Fibroblast of mammary gland (primary cell): Measurements from ENCODE around the gene ATP13A2.

Source experiments
- DNase-seq: peaks from one replicate; pipeline ENCODE4 v3.0.0-alpha.2; 2010; ENCODE audit warnings: low read depth
- H3K4me3 ChIP-seq: 2 replicates; pipeline ENCODE4 v1.5.1; 2011; ENCODE audit warnings: low read depth, mild to moderate bottlenecking, low read length, moderate library complexity; ENCODE audit not compliant: control insufficient read depth
- CTCF ChIP-seq: conservative IDR thresholded peaks from 2 replicates; pipeline ENCODE4 v1.5.1; 2011; ENCODE audit warnings: low read depth, low read length, inconsistent platforms; ENCODE audit not compliant: control insufficient read depth, insufficient read depth

The ATP13A2 gene

DNA sequence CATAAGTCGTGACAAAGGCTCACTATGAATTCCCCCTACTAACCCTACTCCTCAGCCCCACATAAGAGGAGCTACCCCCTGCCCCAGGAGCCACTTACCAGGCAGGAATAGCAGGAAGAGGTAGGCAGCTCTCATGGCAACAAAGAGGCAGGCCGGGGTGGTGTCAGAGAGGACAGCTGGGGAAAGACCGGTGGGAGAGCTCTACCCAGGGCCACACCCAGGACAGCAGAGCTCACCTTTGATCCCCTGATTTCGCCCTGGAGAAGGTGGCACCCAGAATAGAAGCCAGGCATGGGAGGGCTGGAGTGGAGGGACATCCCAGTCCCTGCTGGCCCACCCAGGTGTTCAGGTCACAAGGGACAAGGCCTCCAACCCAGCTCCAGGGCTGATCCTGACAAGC is 33.6 kb downstream of the ATP13A2 start:
- DNase-seq, result no peak
- no peak overlapping the region for H3K4me3 ChIP-seq
- TF ChIP-seq CTCF, result no peak

DNA sequence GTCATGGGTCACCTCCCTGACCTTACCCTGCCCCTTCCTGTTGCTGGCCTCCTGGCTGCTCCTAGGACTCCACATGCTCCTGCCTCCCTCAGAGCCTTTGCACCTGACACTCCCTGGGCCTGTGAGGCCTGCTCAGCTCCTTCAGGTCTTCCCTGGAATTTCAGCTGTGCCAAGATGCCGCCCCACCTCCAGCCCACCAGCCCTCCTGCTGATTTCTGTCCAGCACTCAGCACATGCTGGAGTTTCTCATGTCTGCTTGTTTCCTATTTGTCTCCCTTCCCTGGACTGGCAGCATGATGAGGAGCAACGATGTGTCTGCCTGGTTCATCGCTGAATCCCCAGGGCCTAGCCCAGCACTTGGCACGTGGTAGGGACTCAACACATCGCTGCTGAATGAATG is 34.4 kb downstream of the ATP13A2 start:
- no peak overlapping the region for H3K4me3 ChIP-seq
- TF ChIP-seq CTCF, result no peak

DNA sequence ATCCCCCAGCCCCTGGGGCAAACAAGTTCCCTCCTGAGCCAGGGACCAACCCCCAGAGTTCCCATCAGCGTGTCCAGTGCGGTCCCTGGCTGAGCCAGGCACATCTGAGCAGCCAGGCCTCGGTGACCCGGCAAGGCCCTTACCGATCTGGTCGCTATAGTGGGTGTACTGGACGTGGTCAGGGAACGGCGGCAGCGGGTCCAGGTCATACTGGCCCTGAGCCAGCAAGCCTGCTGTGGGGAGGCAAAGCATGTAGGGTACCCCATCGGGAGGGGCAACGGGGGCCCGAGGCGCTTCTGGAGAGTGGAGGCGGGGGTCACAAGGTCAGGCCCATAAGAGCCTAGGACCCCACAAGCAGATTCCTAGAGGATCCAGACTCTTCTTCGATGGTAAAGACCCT is 34.8 kb downstream of the ATP13A2 start:
- DNase-seq, result no peak
- TF ChIP-seq CTCF, result no peak
- H3K4me3 ChIP-seq, result no peak overlapping the region

More for the DNA sequence above, 34.4 kb downstream of the ATP13A2 start:
- no peak for DNase-seq

GRCh38 chr1:16975838-16976237 is 35.9 kb downstream of the ATP13A2 start:
- no peak overlapping the region for H3K4me3 ChIP-seq
- DNase-seq, result no peak
- no peak for TF ChIP-seq CTCF

GRCh38 chr1:16975211-16975610 is 36.5 kb downstream of the ATP13A2 start:
- H3K4me3 ChIP-seq, result no peak overlapping the region
- DNase-seq, result no peak
- TF ChIP-seq CTCF, result no peak

- H3K4me3 ChIP-seq, result no peak overlapping the region
- DNase-seq, result no peak
- TF ChIP-seq CTCF, result no peak
Observed at GRCh38 chr1:16973215-16973614, 38.5 kb downstream of the ATP13A2 start.
